Measurements from ENCODE around the gene SLC16A2.

Gene SLC16A2

GRCh38 chrX:74421036-74421739, at the start of gene SLC16A2:
SLC16A2 (plus strand) TSS chrX:74421493; CDS start chrX:74421638, 145 bp downstream.
- DNase-seq = peak; percentile 39

- DNase-seq = peak; percentile 30
These were observed 49.0 kb upstream of the SLC16A2 start for GRCh38 chrX:74372272-74372671.

GRCh38 chrX:74377282-74377681, 44.0 kb upstream of the SLC16A2 start:
- no peak for DNase-seq

GRCh38 chrX:74382613-74383012, 38.7 kb upstream of the SLC16A2 start:
- DNase-seq = peak; percentile 15

GRCh38 chrX:74383611-74384010, 37.7 kb upstream of the SLC16A2 start:
- DNase-seq = peak; percentile 26

GRCh38 chrX:74389016-74389722, 32.1 kb upstream of the SLC16A2 start:
- DNase-seq = no peak

- DNase-seq = no peak
These were observed 25.7 kb upstream of the SLC16A2 start for GRCh38 chrX:74395556-74395955.

GRCh38 chrX:74405973-74406489, 15.3 kb upstream of the SLC16A2 start:
- no peak for DNase-seq

- no peak for DNase-seq
These were observed 13.0 kb upstream of the SLC16A2 start for GRCh38 chrX:74408304-74408703.

- peak; percentile 34 for DNase-seq
These were observed 1.5 kb upstream of the SLC16A2 start for GRCh38 chrX:74419864-74420195.

GRCh38 chrX:74420196-74421035, 877 bp upstream of the SLC16A2 start:
- DNase-seq = peak; percentile 4

GRCh38 chrX:74421740-74422352, 553 bp downstream of the SLC16A2 start:
- DNase-seq = no peak

GRCh38 chrX:74422576-74423288, 1.4 kb downstream of the SLC16A2 start:
- DNase-seq = no peak

GRCh38 chrX:74423289-74423998, 2.2 kb downstream of the SLC16A2 start:
- DNase-seq = no peak

GRCh38 chrX:74426071-74426470, 4.8 kb downstream of the SLC16A2 start:
- DNase-seq = no peak

GRCh38 chrX:74426615-74427014, 5.3 kb downstream of the SLC16A2 start:
- no peak for DNase-seq

GRCh38 chrX:74431797-74432196, 10.5 kb downstream of the SLC16A2 start:
- DNase-seq = no peak

- DNase-seq = no peak
These were observed 13.0 kb downstream of the SLC16A2 start for GRCh38 chrX:74434336-74434735.

- DNase-seq = no peak
These were observed 16.2 kb downstream of the SLC16A2 start for GRCh38 chrX:74437530-74437929.

- no peak for DNase-seq
These were observed 17.5 kb downstream of the SLC16A2 start for GRCh38 chrX:74438764-74439163.

GRCh38 chrX:74445099-74445498, 23.8 kb downstream of the SLC16A2 start:
- no peak for DNase-seq

GRCh38 chrX:74446876-74447275, 25.6 kb downstream of the SLC16A2 start:
- no peak for DNase-seq

Data from DMS79 treated with DMSO at 0.1 percent for 48 hours (cell line).